Calu3 (cell line): ENCODE measurements around the gene GANC. TPM values are rescaled to one million over a fixed set of nuclear protein-coding genes. Genes with fewer than 3 reads are reported as not detected.

Experiments
- BruUV-seq: library from RNA; stranded (reverse); fragments of 400-500 nt; replicated peaks from 2 replicates; lab custom pipeline; 2021; lab: Mats Ljungman, UMichigan
- CTCF ChIA-PET: fragments of 300-600 bp; sonication (Branson Sonifier 250); formaldehyde crosslinking; loops from one replicate; lab custom pipeline; 2022; ENCODE audit warnings: antibody characterized with exemption; lab: Charles Lee
- DNase-seq: peaks from one replicate; pipeline ENCODE4 v3.0.0; 2022
- H3K27ac Mint-ChIP-seq: one replicate; pipeline ENCODE4 v1.8.0; 2022; ENCODE audit warnings: mixed read lengths; ENCODE audit not compliant: unreplicated experiment
- H3K27me3 Mint-ChIP-seq: one replicate; pipeline ENCODE4 v1.8.0; 2022; ENCODE audit warnings: mixed read lengths; ENCODE audit not compliant: unreplicated experiment
- H3K36me3 Mint-ChIP-seq: one replicate; pipeline ENCODE4 v1.8.0; 2022; ENCODE audit warnings: mild to moderate bottlenecking, moderate library complexity, mixed read lengths; ENCODE audit not compliant: insufficient read depth, unreplicated experiment
- H3K4me1 Mint-ChIP-seq: one replicate; pipeline ENCODE4 v1.8.0; 2022; ENCODE audit warnings: mild to moderate bottlenecking, low read depth, mixed read lengths; ENCODE audit not compliant: unreplicated experiment
- H3K4me3 Mint-ChIP-seq: one replicate; pipeline ENCODE4 v1.8.0; 2022; ENCODE audit warnings: mild to moderate bottlenecking, low read depth, moderate library complexity, mixed read lengths; ENCODE audit not compliant: unreplicated experiment
- H3K9me3 Mint-ChIP-seq: one replicate; pipeline ENCODE4 v1.8.0; 2022; ENCODE audit warnings: low read depth, mixed read lengths; ENCODE audit not compliant: unreplicated experiment
- intact Hi-C: fragments of 100-400 bp; cut with micrococcal nuclease; formaldehyde crosslinking; loops from one replicate; pipeline ENCODE4 v1.10.0; 2022; ENCODE audit not compliant: unreplicated experiment
- total RNA-seq: library from RNA; stranded (reverse); gene quantifications from 2 replicates; pipeline ENCODE4 v1.2.3, GENCODE V29; 2022
- TF ChIP-seq, protein P1 (sequence below): fragments of 200-600 bp; IDR thresholded peaks from one replicate; pipeline ENCODE4 v1.8.0; 2022; ENCODE audit warnings: antibody characterized with exemption; ENCODE audit not compliant: unreplicated experiment

GANC gene
- total RNA-seq, 1 experiment from 2014 or later, result 10.8 TPM

DNA sequence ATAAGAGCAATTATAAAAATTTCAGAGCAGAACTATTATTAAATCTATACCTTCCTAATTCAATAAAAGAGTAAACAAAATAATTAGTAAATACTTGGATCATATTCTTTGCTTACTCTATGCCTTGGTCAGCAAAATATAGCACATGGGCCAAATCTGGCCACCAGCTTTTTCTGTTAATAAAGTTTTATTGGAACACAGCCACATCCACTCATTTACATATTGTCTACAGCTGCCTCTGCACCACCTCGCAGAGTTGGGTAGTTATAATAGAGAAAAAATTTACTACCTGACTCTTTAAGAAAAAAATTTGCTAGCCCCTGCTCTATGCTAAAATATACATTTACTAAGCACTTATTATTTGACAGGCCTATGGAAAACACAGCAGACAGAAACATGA lies 32.2 kb upstream of the GANC start:
- Mint-ChIP-seq H3K27ac (no peak overlapping the region), H3K27me3 (no peaks in the 10 kb centered on the region), H3K4me1 (no peaks in the 10 kb centered on the region), H3K4me3 (no peak overlapping the region), H3K9me3 (no peaks in the 10 kb centered on the region), H3K36me3 (peaks cover 5% of the 10 kb centered on the region)
- CTCF ChIA-PET, result no interaction called here
- TF ChIP-seq, protein P1, sequence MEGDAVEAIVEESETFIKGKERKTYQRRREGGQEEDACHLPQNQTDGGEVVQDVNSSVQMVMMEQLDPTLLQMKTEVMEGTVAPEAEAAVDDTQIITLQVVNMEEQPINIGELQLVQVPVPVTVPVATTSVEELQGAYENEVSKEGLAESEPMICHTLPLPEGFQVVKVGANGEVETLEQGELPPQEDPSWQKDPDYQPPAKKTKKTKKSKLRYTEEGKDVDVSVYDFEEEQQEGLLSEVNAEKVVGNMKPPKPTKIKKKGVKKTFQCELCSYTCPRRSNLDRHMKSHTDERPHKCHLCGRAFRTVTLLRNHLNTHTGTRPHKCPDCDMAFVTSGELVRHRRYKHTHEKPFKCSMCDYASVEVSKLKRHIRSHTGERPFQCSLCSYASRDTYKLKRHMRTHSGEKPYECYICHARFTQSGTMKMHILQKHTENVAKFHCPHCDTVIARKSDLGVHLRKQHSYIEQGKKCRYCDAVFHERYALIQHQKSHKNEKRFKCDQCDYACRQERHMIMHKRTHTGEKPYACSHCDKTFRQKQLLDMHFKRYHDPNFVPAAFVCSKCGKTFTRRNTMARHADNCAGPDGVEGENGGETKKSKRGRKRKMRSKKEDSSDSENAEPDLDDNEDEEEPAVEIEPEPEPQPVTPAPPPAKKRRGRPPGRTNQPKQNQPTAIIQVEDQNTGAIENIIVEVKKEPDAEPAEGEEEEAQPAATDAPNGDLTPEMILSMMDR, result no peak
- no TSS peak for BruUV-seq
- no peak for DNase-seq
- intact Hi-C loops, result no loop called here

DNA sequence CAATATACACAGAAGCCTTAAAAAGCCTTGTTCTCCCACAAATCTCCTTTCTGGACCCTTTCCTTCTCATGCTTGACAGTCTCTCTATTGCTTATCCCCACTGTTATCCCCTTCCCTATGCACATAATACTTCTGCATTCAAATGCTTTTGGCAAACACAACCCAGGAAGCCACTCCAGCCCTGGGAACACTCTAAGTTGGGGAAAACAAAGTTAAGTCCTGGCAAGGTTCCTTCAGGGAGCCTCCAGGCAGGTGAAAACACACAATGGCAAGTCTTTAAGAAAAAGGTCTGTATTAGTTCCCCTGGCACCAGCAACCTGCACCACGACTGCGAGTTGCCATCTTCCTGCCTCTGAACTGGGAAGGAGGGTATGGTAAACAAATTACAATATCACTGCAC lies 19.7 kb upstream of the GANC start:
- Mint-ChIP-seq H3K4me3 (no peak overlapping the region), H3K36me3 (peaks cover 6% of the 10 kb centered on the region), H3K27me3 (no peaks in the 10 kb centered on the region), H3K9me3 (peaks cover 19% of the 10 kb centered on the region), H3K4me1 (no peaks in the 10 kb centered on the region), H3K27ac (no peak overlapping the region)
- no TSS peak for BruUV-seq
- TF ChIP-seq, protein P1, result no peak
- intact Hi-C loops, result no loop called here
- CTCF ChIA-PET, result no interaction called here
- no peak for DNase-seq

DNA sequence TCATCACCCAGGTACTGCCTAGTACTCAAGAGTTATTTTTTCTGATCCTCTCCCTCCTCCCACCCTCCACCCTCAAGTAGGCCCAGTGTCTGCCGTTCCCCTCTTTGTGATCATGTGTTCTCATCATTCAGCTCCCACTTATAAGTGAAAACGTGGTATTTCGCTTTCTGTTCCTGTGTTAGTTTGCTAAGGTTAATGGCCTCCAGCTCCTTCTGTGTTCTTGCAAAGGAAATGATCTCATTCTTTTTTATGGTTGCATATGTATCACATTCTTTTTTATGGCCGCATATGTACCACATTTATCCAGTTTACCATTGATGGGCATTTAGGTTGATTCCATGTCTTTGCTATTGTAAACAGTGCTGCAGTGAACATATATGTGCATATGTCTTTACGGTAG lies 8.2 kb upstream of the GANC start:
- intact Hi-C loops, result no loop called here
- peaks cover 9% of the 10 kb centered on the region for H3K36me3 Mint-ChIP-seq
- no peaks in the 10 kb centered on the region for H3K27me3 Mint-ChIP-seq
- no TSS peak for BruUV-seq
- H3K4me3 Mint-ChIP-seq, result no peak overlapping the region
- TF ChIP-seq, protein P1, result no peak
- no peak overlapping the region for H3K27ac Mint-ChIP-seq
- CTCF ChIA-PET, result no interaction called here
- no peaks in the 10 kb centered on the region for H3K9me3 Mint-ChIP-seq
- no peaks in the 10 kb centered on the region for H3K4me1 Mint-ChIP-seq
- no peak for DNase-seq

DNA sequence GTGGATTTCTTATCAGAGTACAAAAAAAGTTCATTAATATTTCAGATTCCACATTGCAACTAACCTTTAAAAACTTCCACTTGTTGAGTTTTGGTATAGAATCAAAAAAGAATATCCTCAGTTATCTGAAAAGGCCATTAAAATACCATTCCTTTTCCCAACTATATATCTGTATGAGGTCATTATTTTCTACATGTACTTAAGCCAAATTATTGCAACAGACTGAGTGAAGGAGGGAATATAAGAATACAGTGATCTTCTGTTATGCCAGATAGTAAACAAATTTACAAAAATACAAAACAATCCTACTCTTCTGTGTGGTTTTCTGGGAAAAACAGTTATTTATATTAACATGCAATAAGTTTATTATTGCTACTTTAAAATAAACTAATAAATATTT lies 5.7 kb upstream of the GANC start:
- Mint-ChIP-seq H3K4me3 (no peak overlapping the region), H3K36me3 (peaks cover 9% of the 10 kb centered on the region), H3K9me3 (no peaks in the 10 kb centered on the region), H3K4me1 (no peaks in the 10 kb centered on the region), H3K27ac (no peak overlapping the region), H3K27me3 (no peaks in the 10 kb centered on the region)
- BruUV-seq, result no TSS peak
- intact Hi-C loops, result no loop called here
- DNase-seq, result no peak
- TF ChIP-seq, protein P1, result no peak
- CTCF ChIA-PET, result no interaction called here
